ENCODE results near the gene BIRC6.

BIRC6 gene

GRCh38 chr2:32614084-32614483 is 257.3 kb downstream of the BIRC6 start:
- no peaks in the 10 kb centered on the region for H3K9me3 Mint-ChIP-seq
- H3K4me1 Mint-ChIP-seq: no peaks in the 10 kb centered on the region
- no peak overlapping the region for H3K27ac Mint-ChIP-seq
- DNase-seq: no peak
- no peaks in the 10 kb centered on the region for H3K27me3 Mint-ChIP-seq (ENCODE audit: low read depth, poor library complexity)
- no peak for TF ChIP-seq CTCF (IDR thresholded peaks at IDR 0.05)
- H3K36me3 Mint-ChIP-seq (ENCODE audit: low read depth): peaks cover 65% of the 10 kb centered on the region
- no peak overlapping the region for H3K4me3 Mint-ChIP-seq

- Mint-ChIP-seq H3K27me3 (ENCODE audit: low read depth, poor library complexity) (no peaks in the 10 kb centered on the region), H3K36me3 (ENCODE audit: low read depth) (peaks cover 57% of the 10 kb centered on the region), H3K4me3 (no peak overlapping the region), H3K4me1 (no peaks in the 10 kb centered on the region), H3K27ac (no peak overlapping the region), H3K9me3 (no peaks in the 10 kb centered on the region)
- no peak for DNase-seq
- no peak for TF ChIP-seq CTCF (IDR thresholded peaks at IDR 0.05)
These were observed 260.9 kb downstream of the BIRC6 start for GRCh38 chr2:32617599-32618189.

GRCh38 chr2:32622570-32623310 is 265.9 kb downstream of the BIRC6 start:
- Mint-ChIP-seq H3K4me3 (no peak overlapping the region), H3K36me3 (ENCODE audit: low read depth) (peaks cover 36% of the 10 kb centered on the region), H3K27me3 (ENCODE audit: low read depth, poor library complexity) (peaks cover 8% of the 10 kb centered on the region), H3K9me3 (no peaks in the 10 kb centered on the region), H3K4me1 (peaks cover 14% of the 10 kb centered on the region), H3K27ac (peak overlapping the region; percentile 91)
- no peak for DNase-seq
- TF ChIP-seq CTCF (IDR thresholded peaks at IDR 0.05): no peak

GRCh38 chr2:32623311-32623706 is 266.5 kb downstream of the BIRC6 start:
- Mint-ChIP-seq H3K4me1 (peaks cover 20% of the 10 kb centered on the region), H3K27me3 (ENCODE audit: low read depth, poor library complexity) (peaks cover 12% of the 10 kb centered on the region), H3K36me3 (ENCODE audit: low read depth) (peaks cover 33% of the 10 kb centered on the region), H3K27ac (no peak overlapping the region), H3K9me3 (no peaks in the 10 kb centered on the region), H3K4me3 (no peak overlapping the region)
- no peak for TF ChIP-seq CTCF (IDR thresholded peaks at IDR 0.05)
- no peak for DNase-seq

- H3K4me1 Mint-ChIP-seq: peaks cover 28% of the 10 kb centered on the region
- H3K27ac Mint-ChIP-seq: no peak overlapping the region
- no peak for TF ChIP-seq CTCF (IDR thresholded peaks at IDR 0.05)
- peaks cover 21% of the 10 kb centered on the region for H3K36me3 Mint-ChIP-seq (ENCODE audit: low read depth)
- no peaks in the 10 kb centered on the region for H3K9me3 Mint-ChIP-seq
- DNase-seq: no peak
- H3K4me3 Mint-ChIP-seq: no peak overlapping the region
- peaks cover 12% of the 10 kb centered on the region for H3K27me3 Mint-ChIP-seq (ENCODE audit: low read depth, poor library complexity)
These were observed 268.0 kb downstream of the BIRC6 start for GRCh38 chr2:32624812-32625211.

Measured in nephron progenitor cell (in vitro differentiated cells).